Testis (tissue), 2 donors: ENCODE data around the gene SUSD6.

Source experiments
- CTCF ChIP-seq, 3 experiments: fragments of 450-650 bp in 2 of 3; fragments of 200-600 bp in 1 of 3; sonication (generic) in 1 of 3; IDR thresholded peaks; one replicate each; pipeline ENCODE4 v1.5.1; 2016 to 2019; ENCODE audit warnings: antibody characterized with exemption in 3 of 3, mild to moderate bottlenecking in 2 of 3, moderate library complexity in 1 of 3
- POLR2A ChIP-seq: fragments of 450-650 bp; IDR thresholded peaks from one replicate; pipeline ENCODE4 v1.6.1; 2017; ENCODE audit warnings: antibody characterized with exemption, mild to moderate bottlenecking, moderate library complexity

- TF ChIP-seq POLR2A (no peak), CTCF (IDR thresholded peaks at IDR 0.05) (no peak)
Measured at GRCh38 chr14:69632164-69632563, 20.8 kb downstream of the SUSD6 start.
